Adrenal gland (tissue), 12 donors: ENCODE results near the gene KIRREL3. TPM values are rescaled to one million over a fixed set of nuclear protein-coding genes. Genes with fewer than 3 reads are reported as not detected.

Experiments used
- DNase-seq, 7 donors: peaks; one replicate each; pipeline ENCODE4 v3.0.0-alpha.2; 2019 to 2020
- H3K27ac ChIP-seq, 5 donors: fragments of 200-600 bp; sonication (generic) in 4 of 5; 1 replicate in 3 of 5; 2 replicates in 2 of 5; pipeline versions ENCODE4 v1.5.1 to v1.8.0; 2016 to 2020; ENCODE audit warnings: mild to moderate bottlenecking in 1 of 5
- H3K27me3 ChIP-seq: fragments of 200-600 bp; 2 replicates; pipeline ENCODE4 v1.8.0; 2021
- H3K36me3 ChIP-seq, 2 donors: fragments of 200-600 bp; replicated peaks in 1 of 2; 1 replicate in 1 of 2; 2 replicates in 1 of 2; pipeline versions ENCODE4 v1.5.1 to v1.8.0; 2018 to 2022
- H3K4me1 ChIP-seq, 2 donors: fragments of 200-600 bp; replicated peaks in 1 of 2; 1 replicate in 1 of 2; 2 replicates in 1 of 2; pipeline versions ENCODE4 v1.5.1 to v1.8.0; 2018 to 2021
- H3K4me3 ChIP-seq, 4 donors: fragments of 200-600 bp; sonication (generic) in 3 of 4; one replicate each; pipeline ENCODE4 v1.5.1; 2016 to 2018
- H3K9me3 ChIP-seq, 3 donors: fragments of 200-600 bp; sonication (generic) in 1 of 3; replicated peaks in 1 of 3; 1 replicate in 2 of 3; 2 replicates in 1 of 3; pipeline versions ENCODE4 v1.5.1 to v1.8.0; 2016 to 2021
- POLR2A ChIP-seq, 2 donors: fragments of 450-650 bp; IDR thresholded peaks; one replicate each; pipeline ENCODE4 v1.6.1; 2017; ENCODE audit warnings: antibody characterized with exemption in 2 of 2, mild to moderate bottlenecking in 2 of 2, moderate library complexity in 1 of 2
- WGBS, 4 donors: extraction: QIAGEN DNeasy Blood & Tissue Kit in 2 of 4; methylation state at CpG; one replicate each; pipeline versions ENCODE4 v1.1.5 to v1.1.7; 2013 to 2017; 5-methylcytosine and 5-hydroxymethylcytosine counted together
- intact Hi-C, 2 donors: fragments of 100-400 bp; cut with DNase I; formaldehyde crosslinking; loops; one replicate each; pipeline versions ENCODE4 v1.14.1 to v1.15.0; 2022 to 2023
- polyA plus RNA-seq, 3 donors: library from polyadenylated mRNA; stranded (reverse); fragments of 200-250 nt in 2 of 3; fragments of 350-450 nt in 1 of 3; fragmentation: Illumina TruSeq in 1 of 3; extraction: RNeasy Lipid Tissue Mini Kit (QIAGEN cat#74804) in 1 of 3; gene quantifications; one replicate each; pipeline ENCODE4 v1.2.3, GENCODE V29; 2013 to 2014
- total RNA-seq, 9 donors: library from RNA; depleted of rRNA in 4 of 9; stranded (reverse); fragments of >200 nt in 4 of 9; fragments of 120-200 nt in 1 of 9; fragmentation: NEBNext Ultra II Directional in 1 of 9; extraction: Animal tissue kit (Norgen Biotek cat#: 25700) in 1 of 9; gene quantifications; one replicate each; pipeline versions ENCODE4 v1.1.0 to v1.2.4, GENCODE V29; 2013 to 2023
- TF ChIP-seq, protein P1 (sequence below), 6 experiments: fragments of 450-650 bp in 4 of 6; fragments of 200-600 bp in 2 of 6; sonication (generic) in 1 of 6; IDR thresholded peaks; 1 replicate in 5 of 6; 2 replicates in 1 of 6; pipeline versions ENCODE4 v1.5.1 to v1.8.0; 2016 to 2021; ENCODE audit warnings: antibody characterized with exemption in 6 of 6, mild to moderate bottlenecking in 2 of 6, moderate library complexity in 1 of 6
- donor health status: healthy with polysubstance abuse.
- donor health status: Bipolar disorder and iron deficiency.
- donor health status: DM: yes; HTN: yes; CAD: no.
- donor health status: DM: no; HTN: no; CAD: no.
- donor health status: DM: no; HTN: no; CAD: no.
- donor health status: DM: yes; HTN: yes; CAD: no.

KIRREL3 gene
- total and polyA plus RNA-seq, 12 donors = 0.07 to 4.1 (median 0.64) TPM; not detected in 1

- TF ChIP-seq, protein P1, sequence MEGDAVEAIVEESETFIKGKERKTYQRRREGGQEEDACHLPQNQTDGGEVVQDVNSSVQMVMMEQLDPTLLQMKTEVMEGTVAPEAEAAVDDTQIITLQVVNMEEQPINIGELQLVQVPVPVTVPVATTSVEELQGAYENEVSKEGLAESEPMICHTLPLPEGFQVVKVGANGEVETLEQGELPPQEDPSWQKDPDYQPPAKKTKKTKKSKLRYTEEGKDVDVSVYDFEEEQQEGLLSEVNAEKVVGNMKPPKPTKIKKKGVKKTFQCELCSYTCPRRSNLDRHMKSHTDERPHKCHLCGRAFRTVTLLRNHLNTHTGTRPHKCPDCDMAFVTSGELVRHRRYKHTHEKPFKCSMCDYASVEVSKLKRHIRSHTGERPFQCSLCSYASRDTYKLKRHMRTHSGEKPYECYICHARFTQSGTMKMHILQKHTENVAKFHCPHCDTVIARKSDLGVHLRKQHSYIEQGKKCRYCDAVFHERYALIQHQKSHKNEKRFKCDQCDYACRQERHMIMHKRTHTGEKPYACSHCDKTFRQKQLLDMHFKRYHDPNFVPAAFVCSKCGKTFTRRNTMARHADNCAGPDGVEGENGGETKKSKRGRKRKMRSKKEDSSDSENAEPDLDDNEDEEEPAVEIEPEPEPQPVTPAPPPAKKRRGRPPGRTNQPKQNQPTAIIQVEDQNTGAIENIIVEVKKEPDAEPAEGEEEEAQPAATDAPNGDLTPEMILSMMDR (IDR thresholded peaks at IDR 0.05) = no peak
- TF ChIP-seq POLR2A (IDR thresholded peaks at IDR 0.05) = no peak
- Histone ChIP-seq H3K27me3 (no peaks in the 10 kb centered on the region), H3K4me3 (no peak overlapping the region), H3K27ac (peak overlapping the region in 2 of 5 donors; percentile 15 to 73), H3K9me3 (no peaks in the 10 kb centered on the region), H3K36me3 (no peaks in the 10 kb centered on the region), H3K4me1 (peaks cover 11 to 23% of the 10 kb centered on the region in 2 donors)
- intact Hi-C loops = no loop called here
- WGBS, 4 donors = 9 to 13% (median 12%) methylated on average over 13 to 15 of the region's 15 CpGs
- peak; percentile 38 to 77 (median 67) for DNase-seq
Observed at GRCh38 chr11:126544108-126545056, 456.2 kb downstream of the KIRREL3 start.

DNA sequence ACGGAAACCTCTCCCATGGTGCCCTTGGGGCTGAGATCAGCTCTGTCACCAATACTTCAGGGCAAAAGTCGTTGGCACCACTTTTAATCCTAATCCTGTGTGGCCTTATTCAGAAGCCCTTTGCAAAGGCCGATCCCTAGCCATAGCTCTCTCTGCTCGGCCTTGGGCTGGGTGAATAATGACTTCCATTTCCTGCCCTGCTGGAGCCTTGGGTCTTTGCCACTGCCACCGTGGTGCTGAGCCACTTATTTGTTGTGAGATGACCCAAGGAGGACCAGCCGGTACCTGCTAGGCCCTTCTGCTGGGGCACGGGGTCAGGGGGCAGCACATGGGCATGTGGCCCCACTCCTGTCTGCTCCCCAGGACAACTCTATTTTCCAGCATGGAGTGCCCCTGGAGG lies 456.9 kb downstream of the KIRREL3 start:
- no peaks in the 10 kb centered on the region for H3K9me3 ChIP-seq
- peaks cover 11 to 23% of the 10 kb centered on the region in 2 donors for H3K4me1 ChIP-seq
- H3K27ac ChIP-seq = peak overlapping the region in 2 of 5 donors; percentile 15 to 73
- peak; percentile 42 to 79 (median 73) for DNase-seq
- 12 to 22% (median 13%) methylated on average over 4 to 7 of the region's 7 CpGs for WGBS, 4 donors
- H3K36me3 ChIP-seq = no peaks in the 10 kb centered on the region
- no peaks in the 10 kb centered on the region for H3K27me3 ChIP-seq
- TF ChIP-seq, protein P1 (IDR thresholded peaks at IDR 0.05) = no peak
- TF ChIP-seq POLR2A (IDR thresholded peaks at IDR 0.05) = no peak
- intact Hi-C loops = no loop called here
- no peak overlapping the region for H3K4me3 ChIP-seq

DNA sequence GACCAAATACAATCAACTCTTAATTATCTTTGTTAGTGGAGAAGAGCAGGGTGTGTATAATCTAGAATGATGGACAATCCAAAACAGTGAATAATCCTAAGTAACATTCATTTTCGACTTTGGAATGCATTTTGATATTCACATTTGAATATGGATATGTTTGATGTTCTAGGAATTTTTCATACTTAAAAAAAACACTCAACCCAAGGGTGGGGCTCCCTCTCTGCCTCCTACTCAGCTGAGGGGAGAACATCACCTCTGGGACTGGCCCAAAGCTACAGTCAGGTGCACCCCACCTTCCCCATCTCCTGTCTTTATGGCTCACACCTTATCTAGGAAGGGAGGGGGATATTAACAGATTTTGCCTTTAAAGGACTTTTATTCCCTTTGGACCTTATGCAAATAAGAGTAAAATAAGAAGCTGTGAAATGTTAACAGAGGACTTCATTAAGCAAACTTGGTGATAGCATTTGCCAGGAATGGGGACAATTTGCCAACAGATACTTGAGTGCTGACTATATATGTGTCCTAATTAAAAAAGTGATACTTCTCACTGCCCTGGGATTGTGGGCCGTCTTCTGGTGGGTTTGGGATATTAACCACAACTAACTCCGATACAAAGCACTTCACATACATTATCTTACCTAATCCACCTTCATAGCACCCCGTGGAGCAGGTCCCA lies 458.1 kb downstream of the KIRREL3 start:
- H3K36me3 ChIP-seq = no peaks in the 10 kb centered on the region
- TF ChIP-seq, protein P1 (IDR thresholded peaks at IDR 0.05) = no peak
- no peak for TF ChIP-seq POLR2A (IDR thresholded peaks at IDR 0.05)
- intact Hi-C loops = no loop called here
- DNase-seq = no peak
- WGBS, 4 donors = 73 to 93% (median 81%) methylated on average over 4 of the region's 4 CpGs
- H3K27ac ChIP-seq = no peak overlapping the region
- H3K27me3 ChIP-seq = no peaks in the 10 kb centered on the region
- H3K4me3 ChIP-seq = no peak overlapping the region
- H3K4me1 ChIP-seq = peaks cover 11 to 23% of the 10 kb centered on the region in 2 donors
- no peaks in the 10 kb centered on the region for H3K9me3 ChIP-seq

- DNase-seq = no peak
- no peaks in the 10 kb centered on the region for H3K9me3 ChIP-seq
- H3K4me3 ChIP-seq = no peak overlapping the region
- H3K27me3 ChIP-seq = no peaks in the 10 kb centered on the region
- 58 to 83% (median 71%) methylated on average over 2 to 4 of the region's 4 CpGs for WGBS, 4 donors
- no peak for TF ChIP-seq POLR2A (IDR thresholded peaks at IDR 0.05)
- TF ChIP-seq, protein P1 (IDR thresholded peaks at IDR 0.05) = no peak
- H3K4me1 ChIP-seq = peaks cover 0 to 2% of the 10 kb centered on the region in 2 donors
- intact Hi-C loops = no loop called here
- no peaks in the 10 kb centered on the region for H3K36me3 ChIP-seq
- no peak overlapping the region for H3K27ac ChIP-seq
Observed at GRCh38 chr11:126538071-126538470, 462.5 kb downstream of the KIRREL3 start.
